Measurements from ENCODE around the gene UST. TPM values are rescaled to one million over a fixed set of nuclear protein-coding genes. Genes with fewer than 3 reads are reported as not detected.
A peak's percentile ranks its signal among the peaks of the same experiment; 100 is the strongest.
"Not testable (repeated sequence)": the region's sequence is repeated elsewhere in the genome, so short reads cannot be mapped to it uniquely, and the experiment has no call there.

UST gene
- polyA plus RNA-seq, 10 donors: 7.4 to 17.9 (median 9.5) TPM

GRCh38 chr6:148831531-148831930 lies 84.7 kb downstream of the UST start:
- no peak for DNase-seq

- DNase-seq: peak; percentile 48 to 86 (median 79)
Measured at GRCh38 chr6:148835920-148836441, 89.2 kb downstream of the UST start.

GRCh38 chr6:148836751-148837150 lies 89.9 kb downstream of the UST start:
- no peak for DNase-seq

- no peak for DNase-seq
Measured at GRCh38 chr6:148837941-148838340, 91.1 kb downstream of the UST start.

GRCh38 chr6:148839044-148839443 lies 92.2 kb downstream of the UST start:
- no peak for DNase-seq

- DNase-seq: no peak
Measured at GRCh38 chr6:148840256-148840655, 93.4 kb downstream of the UST start.

- DNase-seq: no peak
Measured at GRCh38 chr6:148842296-148843019, 95.6 kb downstream of the UST start.

- no peak for DNase-seq
Measured at GRCh38 chr6:148845464-148845863, 98.6 kb downstream of the UST start.

GRCh38 chr6:148846778-148847761 lies 100.2 kb downstream of the UST start:
- peak in 1 of 3 donors; percentile 21 for DNase-seq

- no peak for DNase-seq
Measured at GRCh38 chr6:148848915-148849314, 102.1 kb downstream of the UST start.

GRCh38 chr6:148849449-148849848 lies 102.6 kb downstream of the UST start:
- DNase-seq: not testable (repeated sequence)

GRCh38 chr6:148850964-148851363 lies 104.1 kb downstream of the UST start:
- no peak for DNase-seq

GRCh38 chr6:148851683-148852556 lies 105.1 kb downstream of the UST start:
- DNase-seq: peak in 1 of 3 donors; percentile 48

- DNase-seq: no peak
Measured at GRCh38 chr6:148852688-148853087, 105.9 kb downstream of the UST start.

GRCh38 chr6:148853113-148853512 lies 106.3 kb downstream of the UST start:
- DNase-seq: not testable (repeated sequence)

- DNase-seq: peak in 1 of 3 donors; percentile 62
Measured at GRCh38 chr6:148854096-148854495, 107.3 kb downstream of the UST start.

GRCh38 chr6:148854992-148855391 lies 108.2 kb downstream of the UST start:
- no peak for DNase-seq

- no peak for DNase-seq
Measured at GRCh38 chr6:148855744-148856143, 108.9 kb downstream of the UST start.

GRCh38 chr6:148857798-148858390 lies 111.1 kb downstream of the UST start:
- peak in 2 of 3 donors; percentile 32 to 68 for DNase-seq

- not testable (repeated sequence) for DNase-seq
Measured at GRCh38 chr6:148864132-148864531, 117.3 kb downstream of the UST start.

- no peak for DNase-seq
Measured at GRCh38 chr6:148864941-148865340, 118.1 kb downstream of the UST start.
